Prostate gland (tissue), 2 donors: Measurements from ENCODE around the gene CLHC1.

Experiments
- CTCF ChIP-seq, 4 experiments: fragments of 200-600 bp in 2 of 4; fragments of 450-650 bp in 2 of 4; sonication (generic) in 2 of 4; IDR thresholded peaks; 1 replicate in 3 of 4; 2 replicates in 1 of 4; pipeline ENCODE4 v1.5.1; 2016 to 2019; ENCODE audit warnings: antibody characterized with exemption in 4 of 4, mild to moderate bottlenecking in 2 of 4, moderate library complexity in 2 of 4
- POLR2A ChIP-seq: fragments of 450-650 bp; IDR thresholded peaks from one replicate; pipeline ENCODE4 v1.6.1; 2016; ENCODE audit warnings: antibody characterized with exemption, mild to moderate bottlenecking
- POLR2AphosphoS5 ChIP-seq: sonication (generic); formaldehyde crosslinking; IDR thresholded peaks from one replicate; pipeline ENCODE4 v1.6.1; 2017; ENCODE audit warnings: antibody characterized with exemption

GRCh38 chr2:55245411-55245810 is 13.3 kb upstream of the CLHC1 start:
- no peak for TF ChIP-seq CTCF (IDR thresholded peaks at IDR 0.05)
- no peak for TF ChIP-seq POLR2AphosphoS5
- TF ChIP-seq POLR2A, result no peak
